ENCODE results near the gene ASB13.
A peak's percentile ranks its signal among the peaks of the same experiment; 100 is the strongest.

The ASB13 gene

DNA sequence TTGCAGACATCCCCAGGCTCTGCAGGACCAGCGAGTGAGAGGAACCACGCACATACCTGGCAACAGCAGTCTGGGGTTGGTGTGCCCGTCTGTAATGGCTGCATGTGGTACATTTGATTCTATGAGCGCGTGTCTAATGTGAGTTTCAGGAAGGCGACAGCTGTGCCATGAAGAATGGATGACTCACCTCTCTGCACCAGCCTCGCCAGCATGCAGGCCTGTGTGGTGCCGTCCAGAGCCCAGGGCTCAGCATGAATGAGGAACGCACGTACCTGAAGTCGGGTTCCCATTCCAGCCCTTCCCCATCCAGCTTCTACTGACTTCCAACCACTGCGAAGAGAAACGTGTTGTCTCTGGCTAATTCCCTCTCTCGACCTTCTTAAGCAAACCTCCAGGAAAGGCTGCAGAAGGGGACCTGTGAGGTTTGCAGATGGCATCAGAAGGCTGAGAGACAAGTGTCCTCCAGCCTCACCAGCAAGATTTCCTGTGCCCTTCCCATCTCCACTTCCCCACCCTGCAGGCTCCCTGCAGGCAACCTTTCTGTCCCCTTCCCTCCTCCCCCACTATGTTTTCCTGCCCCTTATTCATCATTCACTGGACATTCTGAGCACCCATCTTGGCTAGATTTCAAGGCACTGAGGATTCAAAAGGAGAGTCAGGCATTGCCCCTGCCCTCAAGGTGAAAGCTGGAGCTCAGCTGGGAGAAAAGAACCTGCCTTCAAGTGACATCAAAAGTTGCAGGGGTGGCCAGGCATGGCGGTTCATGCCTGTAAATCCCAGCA, 54.3 kb downstream of the ASB13 start:
- TF ChIP-seq ZBTB20 (tag by site-specific recombination; IDR thresholded peaks at IDR 0.05), result peak; percentile 30; the same call in 1 of the 2 replicates
- no peak for TF ChIP-seq ZNF37A (tag by site-specific recombination; IDR thresholded peaks at IDR 0.05)
- Histone ChIP-seq H3K9me3 (ENCODE audit: control insufficient read depth, insufficient read depth, low read depth, low read length) (no peaks in the 10 kb centered on the region), H3K27ac (ENCODE audit: extremely low read depth, low read depth, low read length) (no peak overlapping the region), H3K4me1 (ENCODE audit: control insufficient read depth, insufficient read depth, low read length) (peaks cover 8% of the 10 kb centered on the region), H3K4me3 (ENCODE audit: low read depth, low read length) (no peak overlapping the region), H3K36me3 (ENCODE audit: control insufficient read depth in 2 of 2, insufficient read depth in 1 of 2, low read length in 2 of 2) (no peaks in the 10 kb centered on the region)
- POLR2A ChIA-PET, result no interaction called here
- CTCF ChIA-PET, result interaction anchor here (0.5 to 3.0 kb wide), 3 partner anchors 11 to 247 kb away, joined by 3 to 19 read pairs (median 4); no protein-coding TSS in a partner anchor

DNA sequence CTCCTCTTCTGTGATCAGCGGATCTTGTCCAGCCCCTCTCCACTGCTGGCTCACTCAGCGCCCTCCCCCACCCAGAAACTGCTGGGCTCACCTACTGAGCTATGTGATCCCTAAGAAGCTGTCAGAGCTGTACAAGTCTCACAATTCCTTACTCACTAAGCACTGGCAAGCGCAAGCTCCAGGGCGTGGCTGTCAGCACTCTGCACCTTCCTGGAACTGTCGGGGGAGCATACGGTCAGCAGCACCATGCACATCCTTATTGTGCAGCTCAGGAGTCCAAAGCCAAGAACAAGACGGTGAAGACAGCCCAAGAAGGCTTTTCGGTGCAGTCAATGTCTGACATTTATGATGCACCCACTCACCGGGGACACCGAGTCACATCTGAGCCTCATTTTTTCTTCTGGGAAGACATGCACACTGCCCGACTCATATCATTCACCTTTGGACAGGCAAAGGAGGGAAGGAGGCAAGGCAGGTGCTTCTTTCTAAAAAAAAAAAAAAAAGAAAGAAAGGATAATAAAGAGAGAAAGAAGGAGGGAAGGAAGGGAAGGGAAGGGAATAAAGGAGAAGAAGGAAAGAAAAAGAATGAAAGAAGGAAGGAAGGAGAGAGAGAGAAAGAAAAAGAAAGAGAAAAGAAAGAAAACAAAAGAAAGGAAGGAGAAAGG, 56.3 kb downstream of the ASB13 start:
- Histone ChIP-seq H3K27ac (ENCODE audit: extremely low read depth, low read depth, low read length) (no peak overlapping the region), H3K4me3 (ENCODE audit: low read depth, low read length) (no peak overlapping the region), H3K36me3 (ENCODE audit: control insufficient read depth in 2 of 2, insufficient read depth in 1 of 2, low read length in 2 of 2) (no peaks in the 10 kb centered on the region), H3K9me3 (ENCODE audit: control insufficient read depth, insufficient read depth, low read depth, low read length) (no peaks in the 10 kb centered on the region), H3K4me1 (ENCODE audit: control insufficient read depth, insufficient read depth, low read length) (peaks cover 8% of the 10 kb centered on the region)
- ChIA-PET POLR2A (no interaction called here), CTCF (no interaction called here)
- TF ChIP-seq PRDM1 (tag by site-specific recombination; IDR thresholded peaks at IDR 0.05) (peak; percentile 56), ZNF558 (tag by site-specific recombination; IDR thresholded peaks at IDR 0.05) (no peak)

DNA sequence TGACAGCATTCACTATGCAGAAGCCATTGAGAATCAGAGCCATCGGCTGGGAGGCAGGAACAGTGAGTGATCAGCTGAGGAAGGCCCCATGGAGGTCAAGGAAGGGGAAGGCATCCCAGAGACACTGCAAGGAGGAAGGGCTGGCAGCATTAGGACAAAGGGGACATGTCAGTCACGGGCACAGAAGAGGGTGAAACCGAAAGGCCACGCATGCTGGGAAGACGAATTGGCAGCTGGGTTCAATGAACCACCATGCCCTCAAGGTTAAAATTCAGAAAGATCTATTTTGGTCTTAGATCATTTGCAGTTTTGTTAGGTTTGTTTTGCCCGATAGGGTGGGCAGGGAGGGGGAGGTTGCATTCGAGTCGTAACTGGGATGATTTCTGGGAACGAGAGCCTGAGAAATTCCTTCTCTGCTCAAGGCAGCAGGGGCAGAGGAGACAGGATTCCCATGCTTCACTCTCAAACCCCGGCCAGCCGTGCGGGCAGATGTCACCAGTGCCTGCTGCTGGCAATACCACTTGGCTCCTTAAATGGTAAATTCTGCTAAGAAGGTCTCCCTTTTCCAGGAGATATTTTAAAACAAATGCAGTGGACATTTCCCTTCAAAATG, 57.7 kb downstream of the ASB13 start:
- Histone ChIP-seq H3K4me3 (ENCODE audit: low read depth, low read length) (no peak overlapping the region), H3K36me3 (ENCODE audit: control insufficient read depth in 2 of 2, insufficient read depth in 1 of 2, low read length in 2 of 2) (no peaks in the 10 kb centered on the region), H3K4me1 (ENCODE audit: control insufficient read depth, insufficient read depth, low read length) (no peaks in the 10 kb centered on the region; the same call in 1 of the 2 replicates), H3K9me3 (ENCODE audit: control insufficient read depth, insufficient read depth, low read depth, low read length) (no peaks in the 10 kb centered on the region), H3K27ac (ENCODE audit: extremely low read depth, low read depth, low read length) (no peak overlapping the region)
- ChIA-PET POLR2A (no interaction called here), CTCF (interaction anchor here (0.6 to 1.1 kb wide), 3 partner anchors 15 to 148 kb away, joined by 3 to 4 read pairs (median 3); no protein-coding TSS in a partner anchor)
- no peak for TF ChIP-seq TRIM28 (IDR thresholded peaks at IDR 0.05; ENCODE audit: borderline replicate concordance, low read length)
- TF ChIP-seq ZNF274 (IDR thresholded peaks at IDR 0.05; ENCODE audit: low read length), result no peak
- no peak for TF ChIP-seq ZNF274 (tag by site-specific recombination; IDR thresholded peaks at IDR 0.05; ENCODE audit: borderline replicate concordance)
- TF ChIP-seq KLF10 (tag by site-specific recombination; IDR thresholded peaks at IDR 0.05), result no peak
- TF ChIP-seq ZNF214 (tag by site-specific recombination; IDR thresholded peaks at IDR 0.05; ENCODE audit: borderline replicate concordance), result no peak
- no peak for TF ChIP-seq GLI4 (tag by site-specific recombination; IDR thresholded peaks at IDR 0.05)
- TF ChIP-seq ZNF138 (tag by site-specific recombination; IDR thresholded peaks at IDR 0.05; ENCODE audit: borderline replicate concordance), result no peak
- TF ChIP-seq, protein P1, sequence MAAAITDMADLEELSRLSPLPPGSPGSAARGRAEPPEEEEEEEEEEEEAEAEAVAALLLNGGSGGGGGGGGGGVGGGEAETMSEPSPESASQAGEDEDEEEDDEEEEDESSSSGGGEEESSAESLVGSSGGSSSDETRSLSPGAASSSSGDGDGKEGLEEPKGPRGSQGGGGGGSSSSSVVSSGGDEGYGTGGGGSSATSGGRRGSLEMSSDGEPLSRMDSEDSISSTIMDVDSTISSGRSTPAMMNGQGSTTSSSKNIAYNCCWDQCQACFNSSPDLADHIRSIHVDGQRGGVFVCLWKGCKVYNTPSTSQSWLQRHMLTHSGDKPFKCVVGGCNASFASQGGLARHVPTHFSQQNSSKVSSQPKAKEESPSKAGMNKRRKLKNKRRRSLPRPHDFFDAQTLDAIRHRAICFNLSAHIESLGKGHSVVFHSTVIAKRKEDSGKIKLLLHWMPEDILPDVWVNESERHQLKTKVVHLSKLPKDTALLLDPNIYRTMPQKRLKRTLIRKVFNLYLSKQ (tag by site-specific recombination; IDR thresholded peaks at IDR 0.05; ENCODE audit: borderline replicate concordance), result no peak
- no peak for TF ChIP-seq ZNF112 (tag by site-specific recombination; IDR thresholded peaks at IDR 0.05)
- no peak for TF ChIP-seq ZNF174 (tag by site-specific recombination; IDR thresholded peaks at IDR 0.05)
- TF ChIP-seq, protein P2, sequence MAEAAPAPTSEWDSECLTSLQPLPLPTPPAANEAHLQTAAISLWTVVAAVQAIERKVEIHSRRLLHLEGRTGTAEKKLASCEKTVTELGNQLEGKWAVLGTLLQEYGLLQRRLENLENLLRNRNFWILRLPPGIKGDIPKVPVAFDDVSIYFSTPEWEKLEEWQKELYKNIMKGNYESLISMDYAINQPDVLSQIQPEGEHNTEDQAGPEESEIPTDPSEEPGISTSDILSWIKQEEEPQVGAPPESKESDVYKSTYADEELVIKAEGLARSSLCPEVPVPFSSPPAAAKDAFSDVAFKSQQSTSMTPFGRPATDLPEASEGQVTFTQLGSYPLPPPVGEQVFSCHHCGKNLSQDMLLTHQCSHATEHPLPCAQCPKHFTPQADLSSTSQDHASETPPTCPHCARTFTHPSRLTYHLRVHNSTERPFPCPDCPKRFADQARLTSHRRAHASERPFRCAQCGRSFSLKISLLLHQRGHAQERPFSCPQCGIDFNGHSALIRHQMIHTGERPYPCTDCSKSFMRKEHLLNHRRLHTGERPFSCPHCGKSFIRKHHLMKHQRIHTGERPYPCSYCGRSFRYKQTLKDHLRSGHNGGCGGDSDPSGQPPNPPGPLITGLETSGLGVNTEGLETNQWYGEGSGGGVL (tag by site-specific recombination; IDR thresholded peaks at IDR 0.05), result no peak
- TF ChIP-seq, protein P3, sequence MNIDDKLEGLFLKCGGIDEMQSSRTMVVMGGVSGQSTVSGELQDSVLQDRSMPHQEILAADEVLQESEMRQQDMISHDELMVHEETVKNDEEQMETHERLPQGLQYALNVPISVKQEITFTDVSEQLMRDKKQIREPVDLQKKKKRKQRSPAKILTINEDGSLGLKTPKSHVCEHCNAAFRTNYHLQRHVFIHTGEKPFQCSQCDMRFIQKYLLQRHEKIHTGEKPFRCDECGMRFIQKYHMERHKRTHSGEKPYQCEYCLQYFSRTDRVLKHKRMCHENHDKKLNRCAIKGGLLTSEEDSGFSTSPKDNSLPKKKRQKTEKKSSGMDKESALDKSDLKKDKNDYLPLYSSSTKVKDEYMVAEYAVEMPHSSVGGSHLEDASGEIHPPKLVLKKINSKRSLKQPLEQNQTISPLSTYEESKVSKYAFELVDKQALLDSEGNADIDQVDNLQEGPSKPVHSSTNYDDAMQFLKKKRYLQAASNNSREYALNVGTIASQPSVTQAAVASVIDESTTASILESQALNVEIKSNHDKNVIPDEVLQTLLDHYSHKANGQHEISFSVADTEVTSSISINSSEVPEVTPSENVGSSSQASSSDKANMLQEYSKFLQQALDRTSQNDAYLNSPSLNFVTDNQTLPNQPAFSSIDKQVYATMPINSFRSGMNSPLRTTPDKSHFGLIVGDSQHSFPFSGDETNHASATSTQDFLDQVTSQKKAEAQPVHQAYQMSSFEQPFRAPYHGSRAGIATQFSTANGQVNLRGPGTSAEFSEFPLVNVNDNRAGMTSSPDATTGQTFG (tag by site-specific recombination; IDR thresholded peaks at IDR 0.05; ENCODE audit: borderline replicate concordance), result no peak
- TF ChIP-seq, protein P4, sequence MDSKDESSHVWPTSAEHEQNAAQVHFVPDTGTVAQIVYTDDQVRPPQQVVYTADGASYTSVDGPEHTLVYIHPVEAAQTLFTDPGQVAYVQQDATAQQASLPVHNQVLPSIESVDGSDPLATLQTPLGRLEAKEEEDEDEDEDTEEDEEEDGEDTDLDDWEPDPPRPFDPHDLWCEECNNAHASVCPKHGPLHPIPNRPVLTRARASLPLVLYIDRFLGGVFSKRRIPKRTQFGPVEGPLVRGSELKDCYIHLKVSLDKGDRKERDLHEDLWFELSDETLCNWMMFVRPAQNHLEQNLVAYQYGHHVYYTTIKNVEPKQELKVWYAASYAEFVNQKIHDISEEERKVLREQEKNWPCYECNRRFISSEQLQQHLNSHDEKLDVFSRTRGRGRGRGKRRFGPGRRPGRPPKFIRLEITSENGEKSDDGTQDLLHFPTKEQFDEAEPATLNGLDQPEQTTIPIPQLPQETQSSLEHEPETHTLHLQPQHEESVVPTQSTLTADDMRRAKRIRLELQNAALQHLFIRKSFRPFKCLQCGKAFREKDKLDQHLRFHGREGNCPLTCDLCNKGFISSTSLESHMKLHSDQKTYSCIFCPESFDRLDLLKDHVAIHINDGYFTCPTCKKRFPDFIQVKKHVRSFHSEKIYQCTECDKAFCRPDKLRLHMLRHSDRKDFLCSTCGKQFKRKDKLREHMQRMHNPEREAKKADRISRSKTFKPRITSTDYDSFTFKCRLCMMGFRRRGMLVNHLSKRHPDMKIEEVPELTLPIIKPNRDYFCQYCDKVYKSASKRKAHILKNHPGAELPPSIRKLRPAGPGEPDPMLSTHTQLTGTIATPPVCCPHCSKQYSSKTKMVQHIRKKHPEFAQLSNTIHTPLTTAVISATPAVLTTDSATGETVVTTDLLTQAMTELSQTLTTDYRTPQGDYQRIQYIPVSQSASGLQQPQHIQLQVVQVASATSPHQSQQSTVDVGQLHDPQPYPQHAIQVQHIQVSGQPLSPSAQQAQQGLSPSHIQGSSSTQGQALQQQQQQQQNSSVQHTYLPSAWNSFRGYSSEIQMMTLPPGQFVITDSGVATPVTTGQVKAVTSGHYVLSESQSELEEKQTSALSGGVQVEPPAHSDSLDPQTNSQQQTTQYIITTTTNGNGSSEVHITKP (tag by site-specific recombination; IDR thresholded peaks at IDR 0.05), result no peak
- no peak for TF ChIP-seq ZNF335 (tag by site-specific recombination; conservative IDR thresholded peaks at IDR 0.05)

All from HEK293 (cell line).